GM19023 (cell line): Measurements from ENCODE around the gene AAR2.

Source experiments
- ATAC-seq: cut with Tn5 transposase; IDR thresholded peaks from one replicate; pipeline ENCODE4 v1.9.1; 2021; ENCODE audit warnings: mild to moderate bottlenecking, moderate library complexity; ENCODE audit not compliant: unreplicated experiment

The AAR2 gene

GRCh38 chr20:36218380-36219064 lies 17.8 kb upstream of the AAR2 start:
- no peak for ATAC-seq

- ATAC-seq: no peak
Measured at GRCh38 chr20:36219671-36220220, 16.5 kb upstream of the AAR2 start.

- no peak for ATAC-seq
Measured at GRCh38 chr20:36225666-36226065, 10.6 kb upstream of the AAR2 start.

GRCh38 chr20:36228770-36229169 lies 7.5 kb upstream of the AAR2 start:
- ATAC-seq: no peak

- no peak for ATAC-seq
Measured at GRCh38 chr20:36230019-36230418, 6.3 kb upstream of the AAR2 start.

GRCh38 chr20:36231331-36231730 lies 4.9 kb upstream of the AAR2 start:
- no peak for ATAC-seq

- ATAC-seq: no peak
Measured at GRCh38 chr20:36234771-36235320, 1.4 kb upstream of the AAR2 start.

- no peak for ATAC-seq
Measured at GRCh38 chr20:36236786-36237121, 476 bp downstream of the AAR2 start.

GRCh38 chr20:36237477-36237876 lies 1.2 kb downstream of the AAR2 start:
- no peak for ATAC-seq

- ATAC-seq: no peak
Measured at GRCh38 chr20:36238153-36238552, 1.9 kb downstream of the AAR2 start.

- ATAC-seq: no peak
Measured at GRCh38 chr20:36238760-36239159, 2.5 kb downstream of the AAR2 start.

GRCh38 chr20:36240076-36240475 lies 3.8 kb downstream of the AAR2 start:
- ATAC-seq: no peak

GRCh38 chr20:36241678-36242077 lies 5.4 kb downstream of the AAR2 start:
- no peak for ATAC-seq

- no peak for ATAC-seq
Measured at GRCh38 chr20:36243726-36244125, 7.4 kb downstream of the AAR2 start.

GRCh38 chr20:36246401-36246800 lies 10.1 kb downstream of the AAR2 start:
- ATAC-seq: no peak

- no peak for ATAC-seq
Measured at GRCh38 chr20:36248836-36249235, 12.6 kb downstream of the AAR2 start.

GRCh38 chr20:36249450-36249849 lies 13.2 kb downstream of the AAR2 start:
- no peak for ATAC-seq

- ATAC-seq: no peak
Measured at GRCh38 chr20:36251426-36251825, 15.1 kb downstream of the AAR2 start.

- ATAC-seq: no peak
Measured at GRCh38 chr20:36252511-36252910, 16.2 kb downstream of the AAR2 start.

GRCh38 chr20:36253036-36253435 lies 16.8 kb downstream of the AAR2 start:
- no peak for ATAC-seq

GRCh38 chr20:36254076-36254475 lies 17.8 kb downstream of the AAR2 start:
- no peak for ATAC-seq

GRCh38 chr20:36255445-36255844 lies 19.2 kb downstream of the AAR2 start:
- ATAC-seq: no peak
